HFF-Myc (cell line): ENCODE results near the gene BTNL9.

Experiments used
- DNase-seq: peaks from one replicate; pipeline ENCODE4 v3.0.0-alpha.2; 2011; ENCODE audit warnings: low read depth; ENCODE audit errors: extremely low read depth
- H3K4me3 ChIP-seq: replicated peaks from 2 replicates; pipeline ENCODE4 v1.5.1; 2011; ENCODE audit warnings: low read depth, mild to moderate bottlenecking, control low read depth, low read length
- TF ChIP-seq, protein P1 (sequence below): IDR thresholded peaks from 2 replicates; pipeline ENCODE4 v1.5.1; 2012; ENCODE audit warnings: mild to moderate bottlenecking, low read depth, low read length, control low read depth; ENCODE audit errors: missing control alignments

The BTNL9 gene

DNA sequence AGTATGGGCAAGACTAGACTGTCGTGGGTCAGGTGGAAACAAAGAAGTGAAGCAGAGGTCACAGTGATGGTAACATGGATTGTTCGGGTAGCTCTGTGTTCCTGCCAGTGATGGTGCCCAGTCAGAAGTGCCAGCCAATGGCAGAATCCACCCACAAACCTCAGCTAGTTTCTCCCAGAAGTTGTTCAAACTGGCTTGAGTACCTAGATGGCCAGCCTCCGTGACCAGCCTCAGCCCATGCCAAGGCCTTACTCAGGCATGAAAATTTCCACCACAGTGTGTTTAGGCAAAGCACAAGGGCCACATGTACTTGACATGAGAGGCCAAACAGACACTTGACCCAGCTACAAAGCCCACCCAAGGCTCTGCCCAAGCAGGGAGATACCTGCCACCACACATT is 19.4 kb upstream of the BTNL9 start:
- no peak overlapping the region for H3K4me3 ChIP-seq
- DNase-seq: no peak
- TF ChIP-seq, protein P1, sequence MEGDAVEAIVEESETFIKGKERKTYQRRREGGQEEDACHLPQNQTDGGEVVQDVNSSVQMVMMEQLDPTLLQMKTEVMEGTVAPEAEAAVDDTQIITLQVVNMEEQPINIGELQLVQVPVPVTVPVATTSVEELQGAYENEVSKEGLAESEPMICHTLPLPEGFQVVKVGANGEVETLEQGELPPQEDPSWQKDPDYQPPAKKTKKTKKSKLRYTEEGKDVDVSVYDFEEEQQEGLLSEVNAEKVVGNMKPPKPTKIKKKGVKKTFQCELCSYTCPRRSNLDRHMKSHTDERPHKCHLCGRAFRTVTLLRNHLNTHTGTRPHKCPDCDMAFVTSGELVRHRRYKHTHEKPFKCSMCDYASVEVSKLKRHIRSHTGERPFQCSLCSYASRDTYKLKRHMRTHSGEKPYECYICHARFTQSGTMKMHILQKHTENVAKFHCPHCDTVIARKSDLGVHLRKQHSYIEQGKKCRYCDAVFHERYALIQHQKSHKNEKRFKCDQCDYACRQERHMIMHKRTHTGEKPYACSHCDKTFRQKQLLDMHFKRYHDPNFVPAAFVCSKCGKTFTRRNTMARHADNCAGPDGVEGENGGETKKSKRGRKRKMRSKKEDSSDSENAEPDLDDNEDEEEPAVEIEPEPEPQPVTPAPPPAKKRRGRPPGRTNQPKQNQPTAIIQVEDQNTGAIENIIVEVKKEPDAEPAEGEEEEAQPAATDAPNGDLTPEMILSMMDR: no peak

DNA sequence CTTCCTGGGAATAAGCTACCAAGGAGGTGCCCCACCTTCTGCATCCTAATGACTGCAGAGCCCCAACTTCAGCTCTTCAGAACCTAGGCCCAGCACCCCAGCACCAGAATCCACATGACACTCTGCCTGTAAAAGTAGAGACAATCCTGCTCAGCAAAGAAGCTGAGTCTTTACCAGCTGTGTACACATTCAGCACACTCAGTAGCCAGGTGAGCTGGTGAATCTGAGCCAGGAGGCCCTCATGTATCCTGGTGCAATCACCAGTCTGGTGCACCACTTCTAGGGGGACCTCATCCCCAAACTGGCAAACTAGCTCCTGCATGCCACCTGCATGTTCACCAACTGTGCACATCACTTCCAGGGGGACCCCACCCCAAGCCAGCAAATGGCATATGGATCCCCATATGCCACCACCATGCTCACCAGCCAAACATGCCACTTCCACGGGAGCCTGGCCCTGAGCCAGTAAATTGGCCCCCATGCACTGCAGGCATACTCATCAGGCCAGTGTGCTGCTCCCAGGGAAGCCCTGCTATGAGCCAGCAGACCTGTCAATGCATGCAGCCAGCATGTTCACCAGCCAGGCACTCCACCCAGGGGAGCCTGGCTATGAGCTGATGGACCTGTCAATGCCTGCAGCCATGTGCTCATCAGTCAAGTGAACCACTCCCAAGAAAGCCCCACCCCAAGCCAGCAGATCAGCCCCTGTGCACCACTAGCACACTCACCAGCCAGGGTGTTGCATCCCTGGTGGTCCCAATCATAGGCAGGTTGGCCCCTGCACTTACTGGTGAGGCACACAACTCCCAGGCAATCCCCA is 15.6 kb upstream of the BTNL9 start:
- TF ChIP-seq, protein P1: no peak
- H3K4me3 ChIP-seq: no peak overlapping the region
- DNase-seq: no peak

DNA sequence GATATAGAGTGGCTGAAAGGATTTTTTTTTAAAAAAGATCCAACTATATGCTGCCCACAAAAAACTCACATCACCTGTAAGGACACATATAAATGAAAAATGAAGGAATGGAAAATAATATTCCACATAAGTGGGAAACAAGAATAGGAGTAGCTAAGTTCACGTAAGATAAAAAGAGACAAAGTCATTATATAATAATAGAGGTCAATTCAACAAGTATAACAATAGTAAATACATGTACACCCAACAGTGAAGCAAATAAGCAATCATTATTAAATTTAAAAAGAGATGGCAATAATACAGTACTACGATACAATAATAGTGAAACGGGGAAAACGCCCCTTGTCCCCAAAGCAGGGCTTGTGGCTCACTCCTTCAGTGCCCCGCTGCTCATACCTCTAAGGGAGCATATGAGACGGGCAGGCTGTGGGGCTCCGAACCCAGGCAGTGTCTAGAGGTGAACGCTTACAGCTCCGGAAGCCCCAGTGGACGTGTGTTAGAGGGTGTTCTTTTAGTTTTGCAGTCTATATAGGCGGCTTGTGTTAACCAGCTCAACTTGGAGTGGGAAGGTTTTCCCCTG is 12.5 kb upstream of the BTNL9 start:
- DNase-seq: no peak
- no peak overlapping the region for H3K4me3 ChIP-seq
- TF ChIP-seq, protein P1: no peak

DNA sequence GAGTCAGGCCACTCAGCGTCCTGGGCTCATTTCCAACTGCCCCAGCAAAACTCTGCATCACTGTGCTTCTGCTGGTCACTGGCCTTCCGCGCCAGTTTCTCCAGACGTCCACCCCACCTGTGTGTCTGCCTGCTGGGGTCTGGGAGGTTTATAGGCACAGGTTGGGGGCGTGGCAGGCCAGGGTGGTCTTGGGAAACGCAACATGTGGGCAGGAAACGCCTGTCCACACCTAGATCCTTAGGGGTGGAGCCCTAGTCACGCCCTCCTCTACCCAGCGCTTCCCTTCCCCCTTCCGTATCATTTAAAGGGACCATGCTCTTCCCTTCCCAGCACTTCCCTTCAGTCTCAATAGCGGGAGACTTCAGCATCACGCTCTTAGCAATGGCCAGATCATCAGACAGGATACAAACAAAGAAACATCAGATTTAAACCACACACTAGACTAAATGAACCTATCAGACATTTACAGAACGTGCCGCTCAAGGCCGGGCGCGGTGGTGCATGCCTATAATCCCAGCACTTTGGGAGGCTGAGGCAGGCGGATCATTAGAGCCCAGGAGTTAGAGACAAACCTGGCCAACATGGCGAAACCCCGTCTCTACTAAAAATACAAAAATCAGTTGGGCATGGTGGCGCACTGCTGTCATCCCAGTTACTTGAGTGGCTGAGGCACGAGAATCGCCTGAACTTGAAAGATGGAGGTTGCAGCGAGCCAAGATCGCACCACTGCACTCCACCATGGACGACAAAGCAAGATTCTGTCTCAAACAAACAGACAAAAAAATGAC is 11.8 kb upstream of the BTNL9 start:
- no peak overlapping the region for H3K4me3 ChIP-seq
- TF ChIP-seq, protein P1: no peak
- no peak for DNase-seq

DNA sequence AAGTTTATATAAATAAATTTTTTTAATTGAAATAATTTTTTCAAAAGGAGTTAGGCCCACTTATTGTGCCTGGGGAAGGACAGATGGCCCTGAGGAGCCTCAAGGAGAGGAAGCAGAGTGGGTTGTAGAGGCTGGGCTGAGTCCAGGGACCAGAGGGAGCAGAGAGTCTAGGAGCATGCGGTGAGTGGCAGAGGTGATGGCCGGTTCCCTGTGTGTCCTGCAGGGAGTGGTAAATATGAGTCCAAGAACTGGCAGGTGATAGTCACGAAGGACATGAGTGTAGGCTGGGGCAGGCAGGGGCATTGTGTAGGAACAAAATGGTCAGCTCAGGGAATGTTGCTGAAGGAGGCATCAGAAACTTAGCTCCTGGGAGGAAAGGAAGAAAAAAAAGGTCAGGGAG is 8.3 kb upstream of the BTNL9 start:
- TF ChIP-seq, protein P1: no peak
- H3K4me3 ChIP-seq: no peak overlapping the region
- DNase-seq: no peak

DNA sequence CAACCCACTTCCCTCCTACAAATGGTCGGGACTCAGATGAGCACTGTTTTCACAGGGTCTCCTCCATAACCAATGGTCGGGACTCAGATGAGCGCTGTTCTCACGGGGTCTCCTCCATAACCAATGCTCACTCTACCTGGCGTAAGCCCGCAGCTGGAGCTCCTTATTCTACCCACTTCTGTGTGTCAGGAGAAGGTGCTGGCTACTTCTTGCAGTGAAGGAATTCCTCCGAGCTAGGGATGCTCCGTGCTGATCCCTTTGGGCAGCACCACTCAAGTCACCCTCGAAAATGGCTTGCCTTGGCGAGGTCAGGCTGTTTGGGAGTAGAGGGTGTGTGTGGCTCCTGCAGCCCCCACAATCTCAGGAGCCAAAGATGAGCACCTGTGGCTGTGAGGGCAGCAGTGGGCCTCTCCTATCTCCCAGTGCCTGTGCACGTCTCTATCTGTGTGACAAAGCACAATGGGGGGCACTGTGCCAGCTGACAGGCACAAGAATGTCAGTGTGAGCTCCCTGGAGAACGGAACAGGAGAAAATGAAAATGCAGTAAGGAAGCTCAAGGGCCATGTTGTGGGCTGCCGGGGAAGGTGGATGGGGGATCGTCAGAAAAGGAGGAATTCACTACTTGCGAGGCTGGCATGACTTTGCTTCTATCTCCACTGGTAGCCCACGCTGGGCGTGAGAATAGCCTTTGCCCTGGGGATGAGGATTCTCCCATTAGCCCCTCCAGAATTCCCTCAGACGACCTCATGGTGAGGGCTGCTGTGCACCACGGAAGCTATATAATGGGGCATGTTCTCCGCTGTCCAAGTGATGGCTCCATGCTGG is 3.9 kb upstream of the BTNL9 start:
- no peak overlapping the region for H3K4me3 ChIP-seq
- no peak for DNase-seq
- TF ChIP-seq, protein P1: no peak
